Activated T-helper 9 cell treated with anti-CD3 and anti-CD28 coated beads, Interleukin-2, amount 50 U/mL, for 16 hours (primary cell): Measurements from ENCODE around the gene ZNF57.
A peak's percentile ranks its signal among the peaks of the same experiment; 100 is the strongest.
"Not testable (repeated sequence)": the region's sequence is repeated elsewhere in the genome, so short reads cannot be mapped to it uniquely, and the experiment has no call there.

Experiments used
- DNase-seq: peaks from one replicate; pipeline ENCODE4 v3.0.0-alpha.2; 2020; ENCODE audit warnings: low read depth

ZNF57 gene

DNA sequence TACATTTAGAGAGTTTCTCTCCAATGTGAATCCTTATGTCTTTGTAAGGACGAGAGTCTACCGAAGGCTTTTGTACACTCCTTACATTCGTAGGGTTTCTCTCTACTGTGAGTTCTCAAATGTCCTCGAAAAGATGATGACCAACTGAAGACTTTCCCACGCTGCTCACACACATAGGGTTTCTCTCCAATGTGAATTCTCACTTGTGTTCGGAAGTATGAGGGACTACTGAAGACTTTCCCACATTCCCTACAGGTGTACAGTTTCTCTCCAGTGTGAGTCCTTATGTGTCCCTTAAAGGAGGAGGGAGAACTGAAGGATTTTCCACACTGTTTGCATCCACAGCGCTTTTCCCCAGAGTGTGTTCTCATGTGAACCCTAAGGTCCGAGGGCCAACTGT lies 4.0 kb upstream of the ZNF57 start:
- DNase-seq, result no peak

DNA sequence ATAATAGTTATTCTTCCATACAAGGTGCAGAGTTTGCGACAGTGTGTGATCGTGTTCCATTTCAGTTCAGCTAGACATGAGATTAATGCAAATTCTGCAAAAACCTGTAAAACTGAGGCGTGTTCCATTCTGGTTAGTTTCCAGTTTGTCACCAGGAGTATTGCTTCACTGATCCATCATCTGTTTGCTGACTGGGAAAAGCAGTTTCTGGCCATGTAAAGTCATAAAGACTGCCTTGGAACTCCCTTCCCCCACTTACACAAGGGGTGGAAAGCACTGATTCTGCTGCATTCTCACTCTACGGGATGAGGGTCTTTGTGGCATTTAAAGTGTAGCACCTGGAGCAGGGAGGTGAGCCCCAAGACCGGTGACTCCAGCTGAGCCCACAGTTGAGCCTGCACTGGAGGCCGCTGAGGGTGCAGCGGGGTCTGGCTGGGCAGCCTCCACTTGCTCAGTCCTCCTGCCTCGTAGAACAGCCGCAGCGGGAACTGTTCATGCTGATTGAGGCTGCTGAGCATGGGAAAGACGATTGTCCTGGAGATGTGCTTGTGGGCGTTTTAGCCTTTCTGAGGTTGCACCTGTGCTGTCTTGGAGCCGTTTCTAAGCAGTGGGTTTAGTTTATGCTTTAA lies 2.0 kb downstream of the ZNF57 start:
- DNase-seq, result no peak

- not testable (repeated sequence) for DNase-seq
These were observed 2.6 kb downstream of the ZNF57 start for GRCh38 chr19:2903326-2903725.

DNA sequence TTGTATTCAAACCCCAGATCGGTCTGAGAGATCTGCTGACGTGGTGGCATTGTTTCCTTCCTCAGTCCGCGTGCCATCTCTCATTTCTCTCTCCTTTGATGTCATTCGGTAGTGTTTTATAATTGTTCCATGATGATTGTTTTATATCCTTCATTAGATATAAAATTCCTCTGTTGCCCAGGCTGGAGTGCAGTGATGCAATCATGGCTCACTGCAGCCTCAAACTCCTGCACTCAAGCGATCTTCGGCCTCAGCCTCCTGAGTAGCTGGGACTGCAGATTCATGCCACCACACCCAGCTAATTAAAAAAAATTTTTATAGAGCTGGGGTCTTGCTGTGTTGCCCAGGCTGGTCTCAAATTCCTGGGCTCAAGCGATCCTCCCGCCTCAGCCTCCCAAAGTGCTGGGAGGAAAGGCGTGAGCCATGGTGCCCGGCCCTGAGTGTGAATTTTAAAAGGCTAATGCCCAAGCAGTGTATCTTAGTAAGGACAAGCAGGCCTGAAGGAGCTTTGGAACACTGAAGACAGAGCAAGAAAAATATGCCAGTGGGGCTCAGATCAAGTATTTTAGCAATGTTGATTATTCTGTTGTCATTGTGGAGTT lies 5.3 kb downstream of the ZNF57 start:
- no peak for DNase-seq

DNA sequence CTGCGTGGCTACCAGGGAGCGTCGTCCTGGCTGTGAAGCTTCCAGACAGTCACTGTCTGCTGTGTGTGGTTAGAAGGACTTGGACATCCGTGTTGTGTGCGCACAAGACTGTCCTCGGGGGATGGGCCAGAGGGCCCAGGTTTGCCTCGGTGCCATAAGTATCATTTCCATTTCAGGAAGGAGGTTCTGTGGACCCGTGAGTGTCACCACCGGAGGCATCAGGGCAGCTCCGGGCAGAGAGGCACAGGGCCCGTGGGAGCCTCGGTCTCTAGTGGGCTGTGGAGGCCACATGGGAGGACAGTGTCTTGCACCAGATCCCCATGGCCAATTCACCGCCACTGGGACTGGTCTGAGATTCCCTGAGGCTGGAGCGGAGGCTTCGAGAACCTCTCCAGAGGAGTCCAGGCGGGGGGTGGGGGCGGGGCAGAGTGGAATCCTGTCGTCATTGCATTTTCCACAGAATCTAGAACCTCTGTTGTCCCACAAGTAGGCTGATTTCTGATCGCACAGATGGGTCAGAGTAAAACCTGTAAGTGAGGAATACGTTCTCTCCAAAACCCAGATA lies 6.0 kb downstream of the ZNF57 start:
- no peak for DNase-seq

GRCh38 chr19:2912306-2912705 lies 11.6 kb downstream of the ZNF57 start:
- DNase-seq, result no peak

DNA sequence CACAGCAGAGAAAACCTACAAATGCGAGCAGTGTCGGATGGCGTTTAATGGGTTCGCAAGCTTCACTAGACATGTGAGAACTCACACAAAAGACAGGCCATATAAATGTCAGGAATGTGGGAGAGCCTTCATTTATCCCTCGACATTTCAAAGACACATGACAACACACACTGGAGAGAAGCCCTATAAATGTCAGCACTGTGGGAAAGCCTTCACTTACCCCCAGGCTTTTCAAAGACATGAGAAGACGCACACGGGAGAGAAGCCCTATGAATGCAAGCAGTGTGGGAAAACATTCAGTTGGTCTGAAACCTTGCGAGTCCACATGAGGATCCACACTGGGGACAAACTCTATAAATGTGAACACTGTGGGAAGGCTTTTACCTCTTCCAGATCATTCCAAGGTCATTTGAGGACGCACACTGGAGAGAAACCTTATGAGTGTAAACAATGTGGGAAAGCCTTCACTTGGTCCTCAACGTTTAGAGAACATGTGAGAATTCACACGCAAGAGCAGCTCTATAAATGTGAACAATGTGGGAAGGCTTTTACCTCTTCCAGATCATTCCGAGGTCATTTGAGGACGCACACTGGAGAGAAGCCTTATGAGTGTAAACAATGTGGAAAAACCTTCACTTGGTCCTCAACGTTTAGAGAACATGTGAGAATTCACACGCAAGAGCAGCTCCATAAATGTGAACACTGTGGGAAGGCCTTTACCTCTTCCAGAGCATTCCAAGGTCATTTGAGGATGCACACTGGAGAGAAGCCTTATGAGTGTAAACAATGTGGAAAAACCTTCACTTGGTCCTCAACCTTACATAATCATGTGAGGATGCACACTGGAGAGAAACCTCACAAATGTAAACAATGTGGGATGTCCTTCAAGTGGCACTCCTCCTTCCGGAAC lies 16.8 kb downstream of the ZNF57 start:
- no peak for DNase-seq

- DNase-seq, result no peak
These were observed 22.3 kb downstream of the ZNF57 start for GRCh38 chr19:2922987-2923386.

DNA sequence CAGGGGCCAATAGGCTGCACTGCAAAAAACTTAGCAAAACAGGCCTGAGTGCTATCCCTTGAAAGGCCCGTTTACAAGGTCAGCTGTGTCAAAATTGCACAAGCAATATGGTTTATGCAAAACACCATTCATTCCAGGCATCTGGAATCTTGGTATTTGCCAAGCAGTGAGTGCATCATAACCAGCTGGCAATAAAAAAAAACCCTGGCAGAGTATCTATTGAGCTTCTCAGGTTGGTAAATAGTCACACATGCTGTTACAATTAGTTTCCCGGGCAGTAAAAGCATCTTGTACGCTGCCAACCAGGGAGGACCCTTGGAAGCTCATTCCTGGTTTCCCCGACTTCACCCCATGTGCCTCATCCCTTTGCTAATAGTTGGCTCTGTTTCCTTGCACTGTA lies 22.8 kb downstream of the ZNF57 start:
- no peak for DNase-seq

GRCh38 chr19:2926341-2927031 lies 25.8 kb downstream of the ZNF57 start:
- DNase-seq, result no peak

DNA sequence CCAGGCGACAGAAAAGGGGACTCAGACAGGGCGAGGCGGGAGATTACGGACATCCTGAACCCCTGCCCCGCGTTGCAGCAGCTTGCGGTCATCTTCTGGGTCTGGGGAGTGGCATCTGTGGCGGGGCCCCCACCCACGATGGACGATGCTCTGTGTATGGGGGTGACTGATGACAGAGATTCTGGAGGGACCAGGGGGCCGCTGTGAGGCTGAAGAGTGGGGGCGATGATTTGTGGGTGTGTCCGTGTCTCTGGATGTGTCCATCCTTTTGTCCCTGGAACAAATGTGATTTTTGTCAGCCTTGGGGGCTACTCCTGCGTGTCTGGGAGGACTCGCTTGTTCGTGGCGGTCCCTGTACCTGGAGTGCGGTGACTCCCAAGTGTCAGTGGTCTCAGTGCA lies 26.3 kb downstream of the ZNF57 start:
- DNase-seq, result no peak

DNA sequence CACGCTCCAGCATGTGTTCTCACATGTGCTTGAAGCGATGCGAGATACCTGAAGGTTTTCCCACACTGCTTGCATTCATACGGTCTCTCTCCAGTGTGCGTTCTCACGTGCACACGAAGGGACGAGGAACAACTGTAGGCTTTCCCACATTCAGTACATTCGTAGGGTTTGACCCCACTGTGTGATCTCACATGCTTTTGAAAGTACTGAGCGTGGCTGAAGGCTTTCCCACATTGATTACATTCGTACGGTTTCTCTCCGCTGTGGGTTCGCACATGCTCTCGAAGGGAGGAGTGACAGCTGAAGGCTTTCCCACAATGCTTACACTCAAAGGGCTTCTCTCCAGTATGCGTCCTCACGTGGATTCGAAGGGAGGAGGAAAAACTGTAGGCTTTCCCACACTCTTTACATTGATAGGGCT lies 32.8 kb downstream of the ZNF57 start:
- no peak for DNase-seq

- DNase-seq, result not testable (repeated sequence)
These were observed 35.1 kb downstream of the ZNF57 start for GRCh38 chr19:2935863-2936262.

- no peak for DNase-seq
These were observed 42.4 kb downstream of the ZNF57 start for GRCh38 chr19:2942928-2943640.

DNA sequence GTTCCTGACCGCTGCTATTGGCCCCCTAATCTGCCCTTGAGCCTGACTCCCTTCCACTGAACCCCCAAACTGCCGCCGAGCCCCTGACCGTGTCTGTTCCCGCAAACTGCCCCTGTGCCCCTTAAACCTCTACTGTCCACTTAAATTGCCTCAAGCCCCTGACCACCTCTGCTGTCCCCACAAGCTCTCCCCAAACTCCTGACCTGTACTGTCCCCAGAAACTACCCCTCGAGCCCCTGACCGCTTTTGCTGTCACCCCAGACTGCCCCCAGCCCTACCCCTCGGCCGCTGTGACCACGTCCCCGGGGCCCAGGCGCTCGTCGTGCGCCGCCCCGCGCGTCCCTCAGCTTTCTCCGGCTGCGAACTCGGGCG lies 43.7 kb downstream of the ZNF57 start:
- no peak for DNase-seq

GRCh38 chr19:2944775-2945574 lies 44.2 kb downstream of the ZNF57 start, which contains the start of gene ZNF77:
Gene ZNF77, minus strand, starts transcription at chr19:2944971. Its CDS starts 131 bp downstream, at chr19:2944840.
- DNase-seq, result peak; percentile 97

GRCh38 chr19:2945575-2946184 lies 45.0 kb downstream of the ZNF57 start:
- DNase-seq, result no peak

DNA sequence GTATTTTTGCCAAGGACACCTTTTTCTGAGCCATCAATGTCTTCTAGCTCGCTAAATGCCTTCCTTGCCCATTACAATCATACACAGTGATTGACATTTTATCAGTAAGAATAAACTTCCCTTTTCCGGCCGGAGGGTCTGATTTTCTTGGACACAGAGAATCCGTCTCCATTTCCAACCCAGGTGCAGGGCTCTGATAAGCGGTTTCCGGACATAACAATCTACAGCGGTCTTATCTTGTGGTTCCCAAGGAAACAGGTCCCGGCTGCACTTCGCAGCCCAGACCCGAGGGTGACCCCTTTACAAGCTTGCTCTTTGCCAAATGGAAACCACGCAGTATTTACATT lies 49.2 kb downstream of the ZNF57 start:
- DNase-seq, result no peak

GRCh38 chr19:2950286-2951124 lies 49.8 kb downstream of the ZNF57 start:
- peak; percentile 100 for DNase-seq
